ENCODE results near the gene SELENBP1.
"Not testable (repeated sequence)": the region's sequence is repeated elsewhere in the genome, so short reads cannot be mapped to it uniquely, and the experiment has no call there.

The SELENBP1 gene

DNA sequence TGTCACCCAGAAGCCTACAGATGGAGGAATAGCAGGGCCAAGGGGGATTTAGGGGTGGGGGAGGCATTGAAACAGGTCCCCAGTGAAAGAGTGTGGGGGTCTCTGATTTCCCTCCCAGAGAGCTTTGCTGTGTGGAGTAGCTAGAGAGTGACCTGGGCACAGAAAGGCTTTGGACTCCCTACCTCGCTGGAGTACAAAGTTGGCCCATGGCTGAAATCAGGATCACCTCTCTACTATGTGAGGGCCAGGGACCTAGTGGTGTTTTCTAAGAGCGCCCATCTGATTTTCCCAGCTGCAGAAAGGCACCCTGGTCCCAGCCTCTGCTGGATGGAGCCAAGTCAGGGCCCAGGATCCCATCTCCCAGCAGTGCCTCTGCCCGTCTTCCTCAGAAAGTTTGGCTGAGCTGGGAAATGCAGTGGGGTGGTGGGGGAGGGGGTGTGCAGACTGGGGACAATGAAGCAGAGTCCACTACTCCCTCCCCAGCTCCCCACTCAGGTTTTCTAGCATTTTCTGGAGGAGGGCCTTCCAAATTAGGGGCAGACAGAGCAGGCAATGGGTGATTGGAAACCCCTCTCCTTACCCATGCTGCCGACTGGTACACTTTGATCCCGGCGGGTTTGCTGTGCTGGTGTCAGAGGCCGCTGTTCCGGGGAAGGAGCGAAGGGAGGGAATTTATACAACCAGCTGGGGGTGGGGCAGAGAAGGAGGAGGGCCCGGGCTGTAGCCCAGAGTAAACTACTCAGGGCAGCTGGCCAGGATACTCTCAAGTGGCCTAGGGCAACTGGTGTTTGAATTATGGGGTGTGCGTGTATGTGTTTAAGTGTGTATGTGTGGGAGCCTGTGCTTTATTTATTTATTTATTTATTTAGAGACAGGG, at the start of gene SELENBP1:
SELENBP1 (minus strand) TSS at position 648 of the 877 bp plus-strand sequence; CDS start at position 584, 64 bp downstream.
- no peak for DNase-seq

- DNase-seq, result no peak
These were observed 47.3 kb upstream of the SELENBP1 start for GRCh38 chr1:151419819-151420218.

DNA sequence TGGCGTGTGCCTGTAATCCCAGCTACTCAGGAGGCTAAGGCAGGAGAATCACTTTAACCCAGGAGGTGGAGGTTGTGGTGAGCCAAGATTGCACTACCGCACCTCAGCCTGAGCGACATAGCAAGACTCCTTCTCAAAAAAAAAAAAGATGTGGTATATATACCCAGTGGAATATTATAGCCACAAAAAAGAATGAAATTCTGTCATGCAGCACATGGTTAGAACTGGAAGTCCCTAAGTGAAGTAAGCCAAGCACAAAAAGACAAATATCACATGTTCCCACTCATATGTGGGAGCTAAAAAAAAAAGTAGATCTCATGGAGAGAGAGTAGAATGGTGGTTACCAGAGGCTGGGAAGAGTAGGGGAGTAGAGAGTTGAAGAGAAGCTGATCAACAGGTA, 45.6 kb upstream of the SELENBP1 start:
- DNase-seq, result no peak

- DNase-seq, result no peak
These were observed 43.7 kb upstream of the SELENBP1 start for GRCh38 chr1:151416231-151416630.

DNA sequence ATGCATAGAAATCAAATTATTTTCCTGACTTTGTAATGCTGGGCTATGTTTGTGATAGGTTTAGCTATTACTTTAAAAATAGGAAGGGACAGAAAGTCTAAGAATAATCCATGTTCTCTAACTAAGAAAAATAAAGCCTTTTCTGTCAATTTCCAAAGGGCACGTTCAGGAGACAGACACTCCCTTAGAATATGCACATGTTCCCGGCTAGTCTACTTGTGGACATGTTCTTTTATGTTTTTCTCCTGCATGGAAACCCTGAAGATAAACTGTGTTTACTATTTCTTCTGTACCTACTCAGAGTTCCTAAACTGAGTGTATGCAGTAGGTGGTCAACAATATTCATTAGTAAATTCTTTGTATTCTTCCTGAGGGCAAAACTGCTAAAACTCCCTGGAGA, 39.4 kb upstream of the SELENBP1 start:
- DNase-seq, result no peak

DNA sequence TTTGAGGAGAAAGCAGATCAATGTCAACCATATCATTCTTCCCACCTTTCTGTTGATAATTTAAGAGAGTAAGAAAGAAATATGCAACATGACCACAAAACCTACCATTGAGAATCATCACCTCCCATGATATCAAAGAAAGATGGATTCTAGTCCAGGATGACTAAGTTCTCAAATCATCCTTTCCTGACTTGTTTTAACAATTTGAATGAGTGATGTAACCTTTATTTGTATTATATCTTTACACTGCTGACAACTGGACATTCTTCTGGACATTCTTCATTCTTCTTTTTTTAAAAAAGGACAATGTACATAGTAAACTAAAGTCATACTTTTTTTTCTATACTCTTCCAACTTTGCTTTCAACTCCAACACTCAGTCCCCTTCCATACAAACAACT, 36.4 kb upstream of the SELENBP1 start:
- no peak for DNase-seq

- DNase-seq, result no peak
These were observed 34.8 kb upstream of the SELENBP1 start for GRCh38 chr1:151407304-151407703.

DNA sequence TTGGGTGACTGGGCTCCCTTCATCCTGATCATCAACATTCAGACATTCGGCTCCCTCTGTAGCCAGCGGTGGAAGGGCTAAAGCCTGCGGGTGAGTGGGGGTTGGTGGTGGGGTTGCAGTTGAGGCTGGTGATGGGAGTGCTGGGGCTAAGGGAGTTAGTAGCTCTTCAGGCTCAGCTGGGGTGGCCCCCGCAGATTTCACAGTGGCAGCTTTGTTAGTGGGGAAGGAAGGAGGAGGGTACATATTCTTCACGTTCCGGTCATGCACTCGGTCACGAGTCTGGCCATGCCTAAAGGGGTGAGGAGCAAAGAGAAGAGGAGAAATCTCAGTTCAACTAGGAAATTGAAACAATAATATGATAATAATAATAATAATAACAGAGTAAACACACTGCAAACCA, 33.7 kb upstream of the SELENBP1 start:
- no peak for DNase-seq

DNA sequence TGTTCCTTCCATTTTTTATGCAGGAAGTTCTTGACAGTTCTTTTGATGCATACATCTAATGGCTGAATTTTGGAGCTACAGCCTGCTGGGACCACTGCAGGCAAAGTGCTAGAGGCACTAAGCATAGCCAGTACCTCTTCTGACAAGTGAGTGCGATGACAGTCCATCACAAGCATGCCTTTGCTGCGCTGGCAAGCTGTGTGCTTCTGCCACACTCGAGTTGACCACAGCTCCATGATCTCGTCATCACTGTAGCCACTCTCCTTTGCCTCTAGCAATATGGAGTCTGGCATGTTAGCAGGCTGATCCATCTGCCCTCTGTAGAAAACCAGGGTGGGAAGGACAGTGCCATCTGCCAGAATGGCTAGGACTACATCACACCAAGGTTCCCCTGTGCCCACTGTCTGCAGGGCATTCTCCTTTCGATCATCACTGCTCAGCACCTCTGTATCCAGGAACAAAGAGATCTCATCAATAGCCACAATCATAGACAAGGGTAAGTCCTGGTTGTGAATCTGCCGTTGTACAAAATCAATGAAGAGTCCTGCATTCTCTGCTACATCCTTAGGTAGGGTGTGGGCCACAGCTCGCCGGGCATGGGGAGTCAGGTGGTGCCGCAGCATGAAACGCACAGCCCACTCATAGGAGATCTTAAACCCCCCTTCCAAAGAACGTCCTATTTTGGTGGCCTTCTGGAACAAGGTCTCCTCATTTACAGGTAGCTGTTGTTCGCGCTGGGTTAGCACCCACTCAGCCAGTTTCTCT, 32.9 kb upstream of the SELENBP1 start:
- no peak for DNase-seq

DNA sequence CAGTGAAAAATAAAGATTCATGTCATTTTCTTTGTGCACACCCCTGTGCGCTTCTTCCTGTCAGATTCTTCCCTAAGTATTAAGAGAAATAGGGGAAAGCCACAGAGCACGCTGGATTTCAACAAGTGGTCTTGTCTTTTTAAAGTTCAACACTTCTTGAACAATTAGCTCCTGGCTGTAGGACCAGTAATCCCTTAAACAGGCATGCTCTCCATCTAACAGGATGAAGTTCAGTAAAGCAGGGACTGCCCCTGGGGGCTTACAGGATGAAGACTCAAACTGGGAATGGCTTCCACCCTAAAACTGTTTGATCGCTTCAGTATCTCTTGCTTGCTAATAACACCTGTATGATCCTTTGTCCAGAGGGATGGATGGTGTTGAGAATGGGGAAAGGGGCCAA, 31.1 kb upstream of the SELENBP1 start:
- no peak for DNase-seq

DNA sequence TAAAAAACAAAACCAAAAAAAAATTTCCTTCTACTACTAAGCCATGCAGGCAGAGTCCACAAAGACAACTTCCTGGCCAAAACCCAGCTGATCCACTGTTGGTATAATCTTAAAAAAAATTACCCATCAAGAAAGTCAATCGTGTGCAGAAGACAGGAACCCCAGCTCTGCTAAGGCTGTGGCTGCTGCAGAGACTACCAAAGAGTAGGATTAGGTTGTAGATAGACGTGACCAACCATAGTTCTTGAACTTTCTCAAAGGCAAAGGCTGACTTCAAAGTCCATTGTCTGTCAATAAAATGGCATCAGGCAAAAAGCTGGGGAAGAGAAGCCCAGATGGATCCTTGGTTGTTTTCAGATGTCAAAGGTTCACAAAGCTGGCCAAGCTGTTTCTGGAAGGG, 30.3 kb upstream of the SELENBP1 start:
- no peak for DNase-seq

DNA sequence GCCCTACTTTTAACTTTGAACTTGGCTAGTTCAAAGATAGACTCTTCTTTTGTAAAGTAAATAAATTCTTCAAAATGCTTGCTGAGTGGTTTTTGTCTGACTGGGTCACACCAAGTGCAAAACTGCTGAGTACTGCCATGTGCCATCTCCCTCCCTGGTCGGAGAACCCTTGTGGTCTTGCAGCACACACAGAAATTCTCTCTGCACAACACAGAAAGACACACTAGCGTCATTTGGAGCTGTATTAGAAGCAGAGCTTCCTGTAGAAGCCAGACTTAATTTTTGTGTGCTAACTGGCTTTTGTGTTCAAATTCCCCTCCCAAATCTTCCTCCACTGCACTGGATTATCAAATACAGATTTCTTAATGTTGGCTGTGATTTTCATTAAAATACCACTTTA, 29.4 kb upstream of the SELENBP1 start:
- no peak for DNase-seq

GRCh38 chr1:151401125-151401788, 28.8 kb upstream of the SELENBP1 start:
- no peak for DNase-seq

GRCh38 chr1:151399324-151400171, 27.0 kb upstream of the SELENBP1 start, which contains the start of gene PSMB4:
TSS of gene PSMB4 (plus strand) at chr1:151399573. CDS start at chr1:151399588, 15 bp downstream.
- DNase-seq, result peak; percentile 90

GRCh38 chr1:151396265-151396664, 23.8 kb upstream of the SELENBP1 start:
- not testable (repeated sequence) for DNase-seq

DNA sequence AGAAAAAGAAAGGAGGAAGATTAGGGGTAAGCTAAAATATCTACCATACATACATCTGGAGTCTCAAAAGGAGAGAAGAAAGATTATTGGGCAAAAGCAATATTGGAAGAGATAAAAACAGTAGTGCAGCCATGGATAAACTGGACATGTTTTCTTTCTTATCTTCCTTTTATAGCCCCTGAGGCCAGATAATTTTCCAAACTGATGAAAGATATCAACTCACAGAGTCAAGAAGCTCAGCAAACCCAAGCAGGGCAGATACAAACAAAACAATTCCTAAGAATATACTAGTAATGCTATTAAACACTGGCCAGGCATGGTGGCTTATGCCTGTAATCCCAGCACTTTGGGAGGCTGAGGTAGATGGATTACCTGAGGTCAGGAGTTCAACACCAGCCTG, 21.1 kb upstream of the SELENBP1 start:
- no peak for DNase-seq

DNA sequence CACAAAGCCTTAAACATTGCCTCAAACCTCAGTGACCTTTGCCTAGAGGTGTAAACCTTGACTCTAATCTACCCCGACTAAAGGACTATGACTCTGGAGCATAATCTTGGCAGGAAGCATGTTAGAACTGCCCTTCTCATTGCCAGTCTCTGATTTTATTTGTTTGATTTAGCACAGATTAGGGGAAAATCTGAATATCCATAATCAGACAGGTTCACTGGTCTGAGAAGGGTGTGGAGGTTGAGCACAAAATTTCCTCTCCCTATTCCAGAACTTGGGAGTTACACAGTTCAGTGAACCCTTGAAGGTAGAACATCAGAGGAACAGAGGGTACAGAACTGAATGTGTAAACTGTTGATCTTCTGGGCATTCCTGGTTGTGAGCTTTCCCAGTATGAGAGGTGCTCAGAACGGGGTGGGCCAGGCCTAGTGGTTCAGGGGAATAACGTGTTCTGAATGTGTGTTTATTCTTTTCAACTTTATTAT, 18.6 kb upstream of the SELENBP1 start:
- no peak for DNase-seq

GRCh38 chr1:151390221-151391078, 17.9 kb upstream of the SELENBP1 start:
- DNase-seq, result not testable (repeated sequence)

GRCh38 chr1:151386002-151386401, 13.5 kb upstream of the SELENBP1 start:
- no peak for DNase-seq

- no peak for DNase-seq
These were observed 12.1 kb upstream of the SELENBP1 start for GRCh38 chr1:151384584-151384983.
